22Rv1 (cell line): ENCODE data around the gene CNTNAP2.

Experiments
- CTCF ChIP-seq: fragments of 450-650 bp; IDR thresholded peaks from 2 replicates; pipeline ENCODE4 v1.5.1; 2017; ENCODE audit warnings: mild to moderate bottlenecking
- ZFX ChIP-seq: fragments of 450-650 bp; IDR thresholded peaks from 2 replicates; pipeline ENCODE4 v1.6.1; 2017; ENCODE audit warnings: antibody characterized with exemption, borderline replicate concordance

GRCh38 chr7:147564786-147565476 is 1448.3 kb downstream of the CNTNAP2 start:
- TF ChIP-seq ZFX (no peak), CTCF (no peak)
